ENCODE data around the gene FSIP1.

Gene FSIP1

GRCh38 chr15:39593656-39594445 is 188.8 kb downstream of the FSIP1 start:
- DNase-seq (ENCODE audit: low spot score) = no peak

DNA sequence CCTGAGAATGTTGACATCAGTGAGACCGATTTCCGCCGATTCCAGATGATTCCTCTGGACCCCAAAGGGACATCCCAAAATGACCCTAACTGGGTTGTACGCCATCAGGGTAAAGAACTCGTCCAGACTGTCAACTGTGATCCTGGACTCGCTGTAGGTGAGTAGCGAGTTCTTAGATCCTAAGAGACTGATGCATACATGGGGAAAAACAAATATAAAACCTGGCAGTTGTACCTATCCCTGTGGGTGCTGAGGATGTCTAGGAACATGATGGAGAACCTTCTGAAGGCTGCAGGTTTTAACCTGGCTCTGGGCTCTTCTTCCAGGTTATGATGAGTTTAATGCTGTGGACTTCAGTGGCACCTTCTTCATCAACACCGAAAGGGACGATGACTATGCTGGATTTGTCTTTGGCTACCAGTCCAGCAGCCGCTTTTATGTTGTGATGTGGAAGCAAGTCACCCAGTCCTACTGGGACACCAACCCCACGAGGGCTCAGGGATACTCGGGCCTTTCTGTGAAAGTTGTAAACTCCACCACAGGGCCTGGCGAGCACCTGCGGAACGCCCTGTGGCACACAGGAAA is 189.5 kb downstream of the FSIP1 start:
- no peak for DNase-seq (ENCODE audit: low spot score)

- no peak for DNase-seq (ENCODE audit: low spot score)
Observed at GRCh38 chr15:39592500-39592899, 190.1 kb downstream of the FSIP1 start.

DNA sequence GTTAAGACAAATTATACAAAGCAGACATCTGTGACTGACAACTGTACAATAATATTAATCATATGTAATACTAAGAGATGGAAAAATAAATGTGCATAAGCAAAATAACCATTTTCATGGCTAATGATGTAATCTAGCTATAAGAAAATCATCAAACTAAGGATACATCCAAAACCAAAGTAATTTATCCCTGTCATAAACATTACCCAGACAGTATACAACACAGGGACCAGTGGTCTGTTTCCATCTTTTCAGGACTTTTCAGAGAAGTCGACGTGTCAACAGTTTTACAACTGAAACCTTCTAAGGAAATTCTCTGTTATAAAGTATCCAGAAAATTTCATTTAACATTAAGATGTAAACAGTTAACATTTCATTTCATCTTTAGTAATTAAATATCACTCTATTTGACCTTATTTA is 190.7 kb downstream of the FSIP1 start:
- DNase-seq (ENCODE audit: low spot score) = no peak

GRCh38 chr15:39591141-39591895 is 191.3 kb downstream of the FSIP1 start:
- DNase-seq (ENCODE audit: low spot score) = no peak

- DNase-seq (ENCODE audit: low spot score) = no peak
Observed at GRCh38 chr15:39589815-39590644, 192.6 kb downstream of the FSIP1 start.

DNA sequence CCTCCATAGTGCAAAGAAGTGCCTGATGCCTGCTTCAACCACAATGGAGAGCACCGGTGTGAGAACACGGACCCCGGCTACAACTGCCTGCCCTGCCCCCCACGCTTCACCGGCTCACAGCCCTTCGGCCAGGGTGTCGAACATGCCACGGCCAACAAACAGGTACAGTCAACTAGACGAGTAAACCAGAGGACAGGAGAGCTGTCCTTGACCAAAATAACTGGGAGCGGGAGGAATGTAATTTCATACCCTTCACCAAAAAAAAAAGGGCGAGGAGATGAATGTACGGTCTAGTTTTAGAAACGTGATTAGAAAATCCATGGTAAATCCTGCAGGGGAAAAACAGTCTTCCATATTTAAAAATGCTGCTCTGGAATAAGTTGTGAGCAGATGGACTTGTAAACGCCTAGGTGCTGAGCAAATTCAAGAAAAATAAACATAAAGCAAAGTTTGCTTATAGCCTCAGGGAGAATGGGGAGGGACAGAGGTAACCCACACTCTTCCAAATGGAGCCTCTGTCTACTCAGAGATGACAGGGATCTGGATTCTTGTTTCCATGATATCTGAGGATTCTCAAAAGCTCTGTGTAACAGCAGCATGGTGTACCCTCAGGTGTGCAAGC is 193.3 kb downstream of the FSIP1 start:
- DNase-seq (ENCODE audit: low spot score) = no peak

DNA sequence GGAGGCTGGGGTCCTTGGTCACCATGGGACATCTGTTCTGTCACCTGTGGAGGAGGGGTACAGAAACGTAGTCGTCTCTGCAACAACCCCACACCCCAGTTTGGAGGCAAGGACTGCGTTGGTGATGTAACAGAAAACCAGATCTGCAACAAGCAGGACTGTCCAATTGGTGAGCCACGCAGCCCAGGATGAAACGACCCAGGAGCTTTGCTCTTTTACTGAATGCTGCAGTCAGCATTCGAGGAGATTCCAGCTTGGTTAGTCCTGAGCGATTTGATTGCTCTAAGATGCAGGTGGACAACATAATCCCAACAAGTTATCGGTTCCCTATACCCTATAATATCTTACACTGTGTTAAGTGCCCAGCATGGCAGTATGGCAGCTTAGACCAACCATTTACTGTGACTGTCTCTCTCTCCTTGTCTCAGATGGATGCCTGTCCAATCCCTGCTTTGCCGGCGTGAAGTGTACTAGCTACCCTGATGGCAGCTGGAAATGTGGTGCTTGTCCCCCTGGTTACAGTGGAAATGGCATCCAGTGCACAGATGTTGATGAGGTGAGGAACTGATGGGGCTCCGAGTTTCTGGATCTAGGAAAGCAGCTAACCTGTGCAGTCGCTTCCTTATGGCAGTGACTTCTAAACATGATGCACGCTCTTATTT is 194.0 kb downstream of the FSIP1 start:
- no peak for DNase-seq (ENCODE audit: low spot score)

- no peak for DNase-seq (ENCODE audit: low spot score)
Observed at GRCh38 chr15:39587731-39588530, 194.7 kb downstream of the FSIP1 start.

DNA sequence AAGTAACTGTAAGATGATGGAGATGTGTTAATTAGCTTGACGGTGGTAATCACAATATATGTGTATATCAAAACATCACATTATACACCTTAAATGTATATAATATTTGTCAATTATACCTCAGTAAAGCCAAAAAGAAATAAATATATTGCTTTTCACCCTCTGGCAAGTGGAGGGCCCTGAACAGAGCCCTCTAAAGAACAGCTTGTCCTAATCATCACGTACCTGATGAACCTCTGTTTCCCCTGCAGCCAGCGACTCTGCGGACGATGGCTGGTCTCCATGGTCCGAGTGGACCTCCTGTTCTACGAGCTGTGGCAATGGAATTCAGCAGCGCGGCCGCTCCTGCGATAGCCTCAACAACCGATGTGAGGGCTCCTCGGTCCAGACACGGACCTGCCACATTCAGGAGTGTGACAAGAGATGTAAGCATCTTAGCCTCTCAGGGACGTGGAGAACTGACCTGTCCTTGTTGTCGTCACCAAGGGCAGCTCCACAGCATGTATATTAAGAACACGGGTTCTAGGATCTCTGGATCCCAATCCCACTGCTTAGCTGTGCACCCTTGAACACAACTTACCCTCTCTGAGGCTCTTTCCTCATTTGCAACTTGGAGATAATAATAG is 195.4 kb downstream of the FSIP1 start:
- no peak for DNase-seq (ENCODE audit: low spot score)

GRCh38 chr15:39586387-39587095 is 196.1 kb downstream of the FSIP1 start:
- no peak for DNase-seq (ENCODE audit: low spot score)

GRCh38 chr15:39585871-39586301 is 196.8 kb downstream of the FSIP1 start:
- DNase-seq (ENCODE audit: low spot score) = no peak

GRCh38 chr15:39585389-39585841 is 197.2 kb downstream of the FSIP1 start:
- no peak for DNase-seq (ENCODE audit: low spot score)

- no peak for DNase-seq (ENCODE audit: low spot score)
Observed at GRCh38 chr15:39584662-39585388, 197.8 kb downstream of the FSIP1 start.

DNA sequence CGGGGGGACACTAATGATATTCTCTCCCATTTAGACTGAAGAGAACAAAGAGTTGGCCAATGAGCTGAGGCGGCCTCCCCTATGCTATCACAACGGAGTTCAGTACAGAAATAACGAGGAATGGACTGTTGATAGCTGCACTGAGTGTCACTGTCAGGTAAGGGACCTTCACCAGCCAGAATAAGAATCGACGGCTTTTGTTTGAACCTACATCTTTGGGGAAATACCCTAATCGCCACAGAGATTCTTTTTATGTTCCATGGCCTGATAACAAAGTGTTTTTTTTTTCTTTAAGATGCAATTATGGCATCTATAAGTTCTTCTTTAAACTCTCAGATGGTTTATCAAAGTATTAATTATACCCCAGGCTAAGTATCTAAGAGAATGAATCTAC is 198.4 kb downstream of the FSIP1 start:
- DNase-seq (ENCODE audit: low spot score) = no peak

GRCh38 chr15:39583596-39584265 is 198.9 kb downstream of the FSIP1 start:
- DNase-seq (ENCODE audit: low spot score) = no peak

GRCh38 chr15:39582977-39583595 is 199.6 kb downstream of the FSIP1 start:
- no peak for DNase-seq (ENCODE audit: low spot score)
